Lung (tissue), 12 donors: Measurements from ENCODE around the gene PCSK9. TPM values are rescaled to one million over a fixed set of nuclear protein-coding genes. Genes with fewer than 3 reads are reported as not detected.

ENCODE experiments used
- ATAC-seq: fragments of 200-7000 bp; cut with Tn5 transposase; one replicate; pipeline ENCODE4 v1.9.1; 2020; ENCODE audit warnings: moderate number of reproducible peaks; ENCODE audit not compliant: insufficient read depth, low FRiP score
- DNase-seq, 3 donors: peaks; one replicate each; pipeline ENCODE4 v3.0.0-alpha.2; 2013 to 2017
- H3K27ac ChIP-seq, 2 donors: one replicate each; pipeline ENCODE4 v1.5.1; 2013; ENCODE audit warnings: mild to moderate bottlenecking in 2 of 2, moderate library complexity in 2 of 2, control low read depth in 1 of 2, inconsistent platforms in 1 of 2, low read depth in 1 of 2, low read length in 1 of 2
- H3K27me3 ChIP-seq, 3 donors: one replicate each; pipeline ENCODE4 v1.5.1; 2013; ENCODE audit warnings: low read length in 2 of 3; ENCODE audit not compliant: control insufficient read depth in 3 of 3, insufficient read depth in 3 of 3
- H3K36me3 ChIP-seq, 4 donors: one replicate each; pipeline ENCODE4 v1.5.1; 2013; ENCODE audit warnings: low read length in 4 of 4, mild to moderate bottlenecking in 1 of 4, moderate library complexity in 1 of 4; ENCODE audit not compliant: control insufficient read depth in 4 of 4, insufficient read depth in 4 of 4
- H3K4me1 ChIP-seq, 5 donors: one replicate each; pipeline ENCODE4 v1.5.1; 2013; ENCODE audit warnings: low read length in 5 of 5, mild to moderate bottlenecking in 2 of 5, moderate library complexity in 1 of 5; ENCODE audit not compliant: control insufficient read depth in 5 of 5, insufficient read depth in 5 of 5
- H3K4me3 ChIP-seq: one replicate; pipeline ENCODE4 v1.5.1; 2013; ENCODE audit warnings: mild to moderate bottlenecking, control low read depth, moderate library complexity
- H3K9ac ChIP-seq, 2 donors: one replicate each; pipeline ENCODE4 v1.5.1; 2013; ENCODE audit warnings: low read length in 2 of 2, control low read depth in 1 of 2; ENCODE audit not compliant: insufficient read depth in 1 of 2
- H3K9me3 ChIP-seq, 4 donors: one replicate each; pipeline ENCODE4 v1.5.1; 2013; ENCODE audit warnings: low read length in 3 of 4, mild to moderate bottlenecking in 1 of 4, moderate library complexity in 1 of 4; ENCODE audit not compliant: control insufficient read depth in 4 of 4, insufficient read depth in 3 of 4
- CTCF ChIP-seq: IDR thresholded peaks from 2 replicates; pipeline ENCODE4 v1.5.1; 2012; ENCODE audit warnings: mild to moderate bottlenecking; ENCODE audit errors: control extremely low read depth, extremely low read depth
- WGBS, 2 donors: extraction: QIAGEN DNeasy Blood & Tissue Kit; methylation state at CpG; one replicate each; pipeline ENCODE4 v1.1.7; 2013; 5-methylcytosine and 5-hydroxymethylcytosine counted together
- polyA plus RNA-seq, 2 donors: library from polyadenylated mRNA; stranded (reverse); fragments of 200-250 nt; gene quantifications; one replicate each; pipeline ENCODE4 v1.2.1, GENCODE V29; 2013
- total RNA-seq, 2 donors: library from RNA; depleted of rRNA in 1 of 2; stranded (reverse); fragments of >200 nt in 1 of 2; gene quantifications; one replicate each; pipeline ENCODE4 v1.2.1, GENCODE V29; 2014 to 2021
- donor health status: control.
- donor health status: control.
- donor health status: Bipolar disorder and iron deficiency.
- donor health status: healthy.
- donor health status: DM: yes; HTN: yes; CAD: no.

PCSK9 gene
- total and polyA plus RNA-seq, 4 donors = 13.0 to 47.2 (median 21.0) TPM

- peaks cover 0 to 2% (median 0%) of the 10 kb centered on the region in 4 donors for H3K9me3 ChIP-seq
- no peak within 1 kb of the TSS for H3K27ac ChIP-seq
- no peak within 1 kb of the TSS for H3K4me3 ChIP-seq
- DNase-seq = no peak
- peaks cover 0 to 7% (median 0%) of the 10 kb centered on the region in 5 donors for H3K4me1 ChIP-seq
- H3K36me3 ChIP-seq = no peaks in the 10 kb centered on the region
- WGBS, 2 donors = 64 to 71% methylated on average over 7 of the region's 7 CpGs
- peaks cover 4 to 31% (median 23%) of the 10 kb centered on the region in 3 donors for H3K27me3 ChIP-seq
- TF ChIP-seq CTCF = no peak
- no peak within 1 kb of the TSS for H3K9ac ChIP-seq
- no peak for ATAC-seq
These were observed 40.7 kb upstream of the PCSK9 start, which contains the start of gene BSND for GRCh38 chr1:54998677-54999076. Gene BSND (plus strand): TSS chr1:54998933. CDS start chr1:54999187, 254 bp downstream.

DNA sequence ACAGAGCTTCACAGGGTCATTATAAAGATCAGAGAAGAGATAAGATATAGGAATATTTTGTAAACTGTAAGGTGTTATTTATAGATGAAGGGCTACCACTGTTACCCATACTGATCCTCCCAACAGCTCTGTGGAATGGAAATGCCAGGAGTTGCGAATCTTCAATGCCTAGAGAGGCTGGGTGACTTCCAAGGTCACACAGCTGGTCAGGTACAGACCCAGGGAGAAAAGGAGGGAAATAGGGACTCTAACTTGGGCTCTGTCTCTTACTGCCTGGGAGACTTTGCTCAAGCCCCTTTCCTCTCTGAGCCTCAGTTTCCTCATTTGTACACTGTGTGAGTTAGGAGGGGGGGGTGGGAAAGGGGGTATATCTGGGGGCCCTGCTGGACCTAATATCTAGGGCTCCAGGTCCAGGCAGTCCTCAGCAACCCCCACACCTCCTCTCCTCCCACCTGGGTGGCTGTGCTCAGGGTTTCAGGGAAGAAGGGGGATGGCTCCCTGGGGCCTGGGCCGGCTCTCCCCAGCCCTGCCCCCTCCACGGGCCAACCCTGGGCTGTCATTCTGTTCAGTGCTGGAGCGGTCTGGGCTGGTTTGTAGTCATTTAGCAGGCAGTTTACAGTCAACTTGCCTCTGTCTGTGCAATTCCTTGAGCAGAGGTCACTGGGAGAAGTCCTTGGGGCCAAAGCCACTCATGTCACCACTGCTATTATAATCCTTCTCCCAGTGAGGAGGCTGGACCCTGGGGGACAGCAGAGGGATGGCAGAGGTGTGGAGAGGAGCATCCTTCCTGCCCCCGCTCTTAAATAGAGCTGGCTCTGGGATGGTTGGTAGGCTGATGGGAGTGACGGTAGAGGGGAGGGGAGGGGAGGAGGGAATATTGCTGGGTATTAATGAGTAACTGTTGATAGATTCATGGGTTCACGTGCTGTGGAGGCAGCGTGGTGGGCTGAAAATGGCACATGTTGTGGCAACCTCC is 39.0 kb upstream of the PCSK9 start:
- TF ChIP-seq CTCF = no peak
- DNase-seq (no peak), ATAC-seq (no peak)
- Histone ChIP-seq H3K9ac (no peak overlapping the region), H3K36me3 (no peaks in the 10 kb centered on the region), H3K27me3 (peaks cover 4 to 29% (median 20%) of the 10 kb centered on the region in 3 donors), H3K4me3 (no peak overlapping the region), H3K27ac (no peak overlapping the region), H3K4me1 (peaks cover 0 to 7% (median 0%) of the 10 kb centered on the region in 5 donors), H3K9me3 (peaks cover 0 to 2% (median 0%) of the 10 kb centered on the region in 4 donors)
- 68 to 75% methylated on average over 8 of the region's 8 CpGs for WGBS, 2 donors

GRCh38 chr1:55001311-55001710 is 38.0 kb upstream of the PCSK9 start:
- DNase-seq (no peak), ATAC-seq (no peak)
- Histone ChIP-seq H3K9me3 (peaks cover 0 to under 1% (median 0%) of the 10 kb centered on the region in 4 donors), H3K4me3 (no peak overlapping the region), H3K27me3 (peaks cover 4 to 20% (median 11%) of the 10 kb centered on the region in 3 donors), H3K4me1 (peaks cover 0 to 7% (median 0%) of the 10 kb centered on the region in 5 donors), H3K27ac (no peak overlapping the region), H3K9ac (no peak overlapping the region), H3K36me3 (no peaks in the 10 kb centered on the region)
- TF ChIP-seq CTCF = no peak
- WGBS, 2 donors = 91 to 99% methylated on average over 4 of the region's 4 CpGs
